Brain pericyte (primary cell): ENCODE measurements around the gene ZNF92.
"Not testable (repeated sequence)": the region's sequence is repeated elsewhere in the genome, so short reads cannot be mapped to it uniquely, and the experiment has no call there.

Experiments
- DNase-seq: peaks from one replicate; pipeline ENCODE4 v3.0.0-alpha.2; 2012; ENCODE audit warnings: low read depth, low spot score

Gene ZNF92

DNA sequence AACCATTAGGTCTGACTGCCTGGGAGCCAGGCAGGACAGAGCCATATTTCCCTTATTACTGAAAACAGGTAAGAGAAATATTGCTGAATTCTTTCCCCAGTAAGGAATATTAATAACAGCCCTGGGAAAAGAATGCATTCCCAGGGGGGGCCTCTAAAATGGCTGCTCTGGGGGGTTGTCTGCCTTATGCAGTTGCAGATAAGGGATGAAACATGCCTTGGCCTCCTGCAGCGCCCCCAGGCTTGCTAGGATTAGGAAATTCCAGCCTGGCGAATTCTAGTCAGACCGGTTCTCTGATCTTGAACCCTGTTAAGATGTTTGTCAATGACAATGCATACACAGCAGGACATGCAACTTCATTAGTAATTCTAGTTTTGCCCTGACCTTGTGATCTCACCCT, 49.6 kb downstream of the ZNF92 start:
- not testable (repeated sequence) for DNase-seq

DNA sequence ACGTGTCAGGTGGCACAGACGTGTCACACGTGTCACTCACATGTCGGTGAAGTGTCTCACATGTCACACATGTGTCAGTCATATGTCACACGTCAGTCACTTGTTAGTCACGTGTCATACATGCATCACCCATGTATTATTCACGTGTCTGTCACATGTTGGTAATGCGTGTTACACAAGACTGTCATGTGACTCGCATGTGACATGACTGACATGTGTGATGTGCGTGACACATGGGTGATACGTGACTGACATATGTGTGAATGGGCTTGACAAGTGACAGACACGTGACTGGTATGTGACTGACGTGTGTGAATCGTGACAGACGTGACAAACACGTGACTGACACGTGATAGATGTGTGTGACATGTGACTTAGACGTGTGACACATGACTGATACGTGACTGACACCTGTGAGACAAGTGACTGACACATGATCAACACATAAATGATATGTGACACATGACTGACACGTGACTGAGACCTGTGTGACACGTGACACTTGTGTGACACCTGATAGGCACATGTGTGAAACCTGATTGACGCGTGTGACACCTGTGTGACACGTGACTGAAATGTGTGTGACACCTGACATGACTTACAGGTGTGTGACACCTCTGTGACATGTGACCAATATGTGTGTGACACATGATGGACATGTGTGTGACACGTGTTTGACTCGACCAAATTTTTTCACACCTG, 56.1 kb downstream of the ZNF92 start:
- no peak for DNase-seq

DNA sequence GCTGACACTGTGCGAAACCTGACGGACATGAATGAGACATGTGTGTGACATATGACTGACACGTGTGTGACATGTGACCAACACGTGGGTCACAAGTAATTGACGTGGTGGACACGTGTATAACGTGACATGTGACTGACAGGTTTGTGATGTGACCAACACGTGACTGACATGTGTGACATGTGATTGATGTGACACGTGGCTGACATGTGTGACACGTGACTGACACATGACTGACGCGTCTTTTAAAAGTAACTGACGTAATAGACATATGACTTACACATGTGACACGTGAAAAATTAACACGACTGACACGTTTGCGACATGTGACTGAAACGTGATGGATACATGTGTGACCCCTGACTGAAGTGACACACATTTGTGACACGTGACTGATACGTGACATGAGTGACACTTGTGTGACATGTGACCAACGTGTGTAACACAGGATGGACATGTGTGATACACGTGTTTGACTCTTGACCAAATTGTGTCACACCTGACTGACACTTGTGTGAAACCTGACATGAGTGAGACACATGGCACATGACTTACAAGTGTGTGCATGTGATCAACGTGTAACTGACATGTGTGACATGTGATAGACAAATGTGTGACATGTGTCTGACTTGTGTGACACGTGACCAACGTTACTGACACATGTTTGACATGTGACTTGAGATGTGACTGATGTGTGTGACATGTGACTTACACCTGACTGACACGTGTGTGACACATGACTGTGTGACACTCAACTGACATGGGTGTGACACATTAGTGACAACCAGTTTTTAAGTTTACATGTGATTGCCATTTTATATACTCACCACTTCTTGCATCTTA, 56.9 kb downstream of the ZNF92 start:
- no peak for DNase-seq

DNA sequence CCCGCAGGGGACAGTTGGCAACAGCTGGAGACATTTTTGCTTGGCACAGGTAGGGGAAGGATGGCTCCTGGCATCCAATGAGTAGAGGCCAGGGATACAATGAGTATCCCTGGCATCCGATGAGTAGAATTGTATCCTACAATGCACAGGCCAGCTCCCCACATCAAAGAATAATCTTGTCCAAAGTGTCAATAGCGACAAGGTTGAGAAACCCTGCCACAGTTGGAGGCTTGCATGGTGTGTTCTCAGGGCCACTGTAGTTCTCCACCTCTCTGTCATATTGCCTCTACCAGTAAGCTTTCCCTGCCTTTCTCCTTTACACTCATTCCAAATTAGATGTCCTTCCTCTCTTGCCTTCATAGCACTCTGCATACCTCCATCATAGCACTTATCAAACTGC, 60.7 kb downstream of the ZNF92 start:
- DNase-seq: no peak

DNA sequence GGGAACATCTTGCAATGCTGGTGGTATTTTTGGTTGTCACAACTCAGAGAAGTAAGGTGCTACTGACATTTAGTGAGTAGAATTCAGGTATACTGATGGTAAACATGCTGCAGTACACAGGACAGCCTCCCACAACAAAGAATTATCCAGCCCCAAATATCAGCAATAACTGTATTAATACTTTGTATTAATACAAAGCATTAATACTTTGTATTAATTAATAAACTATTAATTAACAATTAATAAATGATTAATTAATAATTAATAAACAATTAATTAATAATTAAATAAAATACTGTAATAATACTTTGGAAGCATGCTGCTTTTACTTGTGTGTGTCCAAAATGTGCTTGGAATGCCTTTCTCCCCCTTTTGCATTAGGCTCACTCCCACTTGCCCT, 62.5 kb downstream of the ZNF92 start:
- DNase-seq: no peak

DNA sequence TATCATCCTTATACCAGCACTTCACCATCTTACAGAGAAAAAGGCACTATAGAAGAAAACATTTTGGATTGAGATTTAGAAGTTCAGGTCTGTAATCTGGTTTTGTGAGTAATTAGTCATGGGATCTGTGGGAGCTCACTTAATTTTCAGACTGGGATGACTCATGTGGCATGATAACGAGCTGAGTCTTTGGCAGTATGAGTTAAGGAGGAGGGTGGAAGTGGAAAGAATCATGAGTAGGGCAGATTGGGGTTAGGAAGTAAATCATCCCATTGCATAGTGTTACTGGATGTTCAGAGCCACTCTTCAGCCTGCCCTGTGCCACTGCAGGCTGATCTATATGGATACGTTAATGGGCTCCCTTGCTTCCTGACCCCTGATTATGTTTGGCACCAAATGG, 64.9 kb downstream of the ZNF92 start:
- no peak for DNase-seq

DNA sequence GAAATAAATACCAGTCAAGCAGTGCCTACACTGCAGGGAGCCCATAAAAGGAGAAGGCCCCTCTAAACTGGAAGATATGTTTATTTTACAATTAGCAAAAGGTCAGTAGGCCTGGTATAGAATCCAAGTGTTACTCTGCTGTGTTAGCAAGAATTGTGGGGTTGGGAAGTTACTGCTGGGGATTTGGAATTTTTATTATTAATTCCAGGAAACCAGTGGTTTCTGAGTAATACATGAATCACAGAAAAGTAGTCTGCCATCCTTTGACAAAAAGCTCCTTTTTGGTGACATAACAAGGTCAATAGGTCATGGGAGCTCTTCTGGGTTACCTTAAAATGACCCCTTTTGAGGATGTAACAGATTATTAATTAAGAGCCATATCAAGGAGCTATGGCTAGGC, 67.4 kb downstream of the ZNF92 start:
- DNase-seq: no peak

DNA sequence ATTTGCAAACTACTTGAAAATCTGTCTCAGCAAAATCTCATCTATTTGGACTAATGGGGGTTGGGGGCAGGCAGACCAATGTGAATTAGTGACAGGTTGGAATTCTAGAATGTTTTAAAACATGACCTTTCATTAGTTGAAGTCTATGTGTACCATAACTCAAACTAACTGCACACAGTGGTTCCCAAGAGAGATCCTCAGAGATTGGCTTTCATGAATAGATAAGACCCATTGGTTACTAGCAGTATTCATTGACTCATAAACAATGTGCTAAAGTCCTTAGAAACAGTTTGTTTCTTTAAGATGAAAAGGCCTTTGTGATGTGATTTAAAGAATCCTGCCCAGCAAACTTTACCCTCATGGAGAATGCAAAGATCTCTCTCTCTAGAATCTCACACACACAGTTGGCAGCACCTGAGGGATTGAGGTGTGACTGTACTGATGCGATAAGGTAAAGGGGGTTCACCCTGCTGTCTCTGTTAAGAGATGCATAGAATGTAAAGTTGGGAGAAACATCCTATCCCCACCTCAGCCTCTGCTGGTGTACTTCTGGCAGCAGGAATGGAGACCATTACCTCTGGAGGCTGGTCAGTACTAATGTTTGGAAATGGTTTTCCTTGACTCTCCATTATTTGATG, 70.7 kb downstream of the ZNF92 start:
- DNase-seq: no peak

DNA sequence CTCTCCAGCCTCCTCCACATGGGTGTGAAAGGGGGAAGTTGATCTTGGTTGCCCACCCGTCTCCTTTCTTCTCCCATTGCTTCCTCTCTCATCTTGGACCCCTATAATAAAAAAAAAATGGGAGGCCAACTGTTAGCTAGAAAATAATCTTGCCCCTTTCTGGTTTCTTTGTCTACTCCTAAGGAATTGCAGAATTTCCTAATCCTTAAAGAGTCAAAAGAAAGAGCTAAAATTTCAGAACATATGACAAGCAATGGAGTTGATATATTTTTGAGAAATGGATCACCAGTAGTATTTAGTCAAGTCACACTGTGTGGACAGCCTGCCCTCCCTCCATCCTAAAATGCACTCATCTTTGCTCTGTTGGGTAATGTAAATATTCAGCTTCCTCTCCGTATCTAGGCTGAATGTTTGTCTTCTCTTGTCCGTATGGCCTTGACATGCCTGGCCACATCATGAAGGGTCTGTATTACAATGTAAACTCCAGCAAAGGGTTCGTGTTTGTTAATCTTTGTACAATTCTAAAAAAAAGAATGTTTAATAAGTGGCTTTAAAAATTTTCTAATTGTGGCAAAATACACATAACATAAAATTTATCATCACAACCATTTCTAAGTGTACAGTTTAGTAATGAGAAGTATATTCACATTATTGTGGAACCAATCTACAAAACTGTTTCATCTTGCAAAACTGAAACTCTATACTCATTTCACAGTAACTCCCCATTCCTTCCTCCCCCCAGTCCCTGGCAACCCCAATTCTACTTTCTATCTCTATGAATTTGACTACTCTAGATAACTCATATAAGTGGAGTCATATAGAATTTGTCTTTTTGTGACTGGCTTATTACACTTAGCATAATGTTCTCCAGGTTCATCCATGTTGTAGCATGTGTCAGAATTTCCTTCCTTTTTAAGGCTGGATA, 71.5 kb downstream of the ZNF92 start:
- no peak for DNase-seq

DNA sequence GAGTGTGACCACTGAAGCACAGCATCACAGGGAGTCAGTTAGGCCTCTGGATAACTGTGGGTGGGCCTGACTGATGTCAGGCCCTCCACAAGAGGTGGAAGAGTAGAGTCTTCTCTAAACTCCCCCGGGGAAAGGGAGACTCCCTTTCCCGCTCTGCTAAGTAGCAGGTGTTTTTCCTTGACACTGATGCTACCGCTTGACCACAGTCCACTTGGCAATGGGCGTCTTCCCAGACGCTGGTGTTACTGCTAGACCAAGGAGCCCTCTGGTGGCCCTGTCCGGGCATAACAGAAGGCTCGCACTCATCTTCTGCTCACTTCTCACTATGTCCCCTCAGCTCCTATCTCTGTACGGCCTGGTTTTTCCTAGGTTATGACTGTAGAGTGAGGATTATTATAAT, 73.4 kb downstream of the ZNF92 start:
- DNase-seq: not testable (repeated sequence)

DNA sequence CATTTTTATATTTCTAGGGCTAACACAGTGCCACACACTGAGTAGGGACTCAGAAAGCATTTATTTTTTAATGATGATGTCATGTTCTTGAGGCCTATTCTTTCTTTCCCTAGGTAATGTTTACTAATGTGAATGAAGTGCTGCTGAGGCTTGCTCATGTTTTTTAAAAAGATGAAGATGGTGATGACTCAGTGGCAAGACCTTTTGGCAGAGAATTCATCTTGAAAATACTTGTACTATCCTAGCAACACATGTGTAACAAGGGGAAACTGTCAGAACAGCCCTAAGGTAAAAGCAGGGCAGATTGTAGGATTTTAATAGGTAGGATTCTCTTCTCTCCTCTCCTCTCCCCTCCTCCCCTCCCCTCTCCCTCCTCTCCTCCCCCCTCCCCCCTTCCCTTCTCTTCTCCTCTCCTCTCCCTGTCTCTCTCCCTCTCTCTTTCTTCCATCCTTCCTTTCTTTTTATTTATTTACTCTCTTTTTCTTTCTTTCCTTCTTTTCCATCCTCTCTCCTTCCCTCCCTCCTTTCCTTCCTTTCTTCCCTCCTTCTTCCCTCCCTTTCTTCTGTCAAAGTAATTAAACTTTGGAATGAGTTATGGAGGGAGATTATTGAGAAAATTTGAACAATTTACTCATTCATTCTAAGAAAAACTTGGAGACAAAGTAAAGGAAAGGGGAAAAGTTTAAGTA, 75.3 kb downstream of the ZNF92 start:
- DNase-seq: no peak

DNA sequence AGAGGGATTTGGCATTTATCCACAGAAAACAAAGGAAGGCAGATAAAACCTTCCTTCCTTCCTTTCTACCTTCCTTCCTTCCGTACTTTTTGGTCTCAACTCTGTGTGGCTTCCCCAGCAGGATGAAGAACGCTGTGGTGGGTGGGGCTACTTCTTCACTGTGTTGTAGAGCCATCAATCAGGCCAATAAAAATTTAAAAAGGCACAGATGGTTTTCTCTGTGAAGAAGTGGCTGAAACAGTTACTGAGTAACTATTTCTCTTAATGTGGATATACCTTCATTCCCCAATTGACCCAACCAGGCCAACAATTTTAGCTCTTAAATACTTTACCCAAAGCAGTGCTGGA, 75.8 kb downstream of the ZNF92 start:
- DNase-seq: no peak
